PC-3 (cell line): ENCODE measurements around the gene MRPS7.

Source experiments
- EZH2 ChIP-seq: fragments of 300-600 bp; sonication (generic); IDR thresholded peaks from one replicate; pipeline ENCODE4 v1.6.1; 2017; ENCODE audit warnings: antibody characterized with exemption, mild to moderate bottlenecking, low read length; ENCODE audit not compliant: unreplicated experiment
- EZH2phosphoT487 ChIP-seq: fragments of 300-600 bp; sonication (generic); IDR thresholded peaks from 2 replicates; pipeline ENCODE4 v1.6.1; 2018; ENCODE audit warnings: mild to moderate bottlenecking, antibody characterized with exemption, low read length, borderline replicate concordance
- TF ChIP-seq, protein P1 (sequence below): fragments of 300-600 bp; sonication (generic); conservative IDR thresholded peaks from 2 replicates; pipeline ENCODE4 v1.5.1; 2017; ENCODE audit warnings: antibody characterized with exemption, low read depth, mild to moderate bottlenecking, low read length

DNA sequence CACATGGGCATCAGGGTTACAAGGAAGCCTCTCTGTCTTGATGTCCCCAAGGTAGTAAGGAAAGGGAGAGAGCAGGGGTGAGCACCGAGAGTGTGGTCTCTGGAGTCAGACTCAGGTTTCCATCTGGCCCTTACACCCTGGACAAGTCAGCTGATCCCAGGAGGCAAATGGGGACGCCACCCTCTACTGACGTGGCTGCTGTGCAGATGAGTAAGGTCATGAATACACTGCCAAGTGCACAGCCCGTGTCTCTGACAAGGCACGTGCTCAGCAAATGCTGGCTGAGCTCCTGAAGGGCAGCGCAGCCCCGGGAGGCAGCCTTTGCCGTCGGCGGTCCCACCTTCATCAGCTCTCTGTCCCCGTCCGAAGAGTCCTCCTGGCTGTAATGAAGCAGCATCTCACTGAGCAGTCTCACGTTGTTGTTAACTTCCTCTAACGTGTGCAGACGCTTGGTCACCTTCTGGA is 19.7 kb upstream of the MRPS7 start:
- TF ChIP-seq, protein P1, sequence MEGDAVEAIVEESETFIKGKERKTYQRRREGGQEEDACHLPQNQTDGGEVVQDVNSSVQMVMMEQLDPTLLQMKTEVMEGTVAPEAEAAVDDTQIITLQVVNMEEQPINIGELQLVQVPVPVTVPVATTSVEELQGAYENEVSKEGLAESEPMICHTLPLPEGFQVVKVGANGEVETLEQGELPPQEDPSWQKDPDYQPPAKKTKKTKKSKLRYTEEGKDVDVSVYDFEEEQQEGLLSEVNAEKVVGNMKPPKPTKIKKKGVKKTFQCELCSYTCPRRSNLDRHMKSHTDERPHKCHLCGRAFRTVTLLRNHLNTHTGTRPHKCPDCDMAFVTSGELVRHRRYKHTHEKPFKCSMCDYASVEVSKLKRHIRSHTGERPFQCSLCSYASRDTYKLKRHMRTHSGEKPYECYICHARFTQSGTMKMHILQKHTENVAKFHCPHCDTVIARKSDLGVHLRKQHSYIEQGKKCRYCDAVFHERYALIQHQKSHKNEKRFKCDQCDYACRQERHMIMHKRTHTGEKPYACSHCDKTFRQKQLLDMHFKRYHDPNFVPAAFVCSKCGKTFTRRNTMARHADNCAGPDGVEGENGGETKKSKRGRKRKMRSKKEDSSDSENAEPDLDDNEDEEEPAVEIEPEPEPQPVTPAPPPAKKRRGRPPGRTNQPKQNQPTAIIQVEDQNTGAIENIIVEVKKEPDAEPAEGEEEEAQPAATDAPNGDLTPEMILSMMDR = no peak
- no peak for TF ChIP-seq EZH2
- no peak for TF ChIP-seq EZH2phosphoT487
